HG03521 (cell line): Measurements from ENCODE around the gene CTDSPL.

Experiments
- ATAC-seq: cut with Tn5 transposase; IDR thresholded peaks from one replicate; pipeline ENCODE4 v1.9.1; 2021; ENCODE audit warnings: mild to moderate bottlenecking, moderate library complexity; ENCODE audit not compliant: unreplicated experiment

The CTDSPL gene

DNA sequence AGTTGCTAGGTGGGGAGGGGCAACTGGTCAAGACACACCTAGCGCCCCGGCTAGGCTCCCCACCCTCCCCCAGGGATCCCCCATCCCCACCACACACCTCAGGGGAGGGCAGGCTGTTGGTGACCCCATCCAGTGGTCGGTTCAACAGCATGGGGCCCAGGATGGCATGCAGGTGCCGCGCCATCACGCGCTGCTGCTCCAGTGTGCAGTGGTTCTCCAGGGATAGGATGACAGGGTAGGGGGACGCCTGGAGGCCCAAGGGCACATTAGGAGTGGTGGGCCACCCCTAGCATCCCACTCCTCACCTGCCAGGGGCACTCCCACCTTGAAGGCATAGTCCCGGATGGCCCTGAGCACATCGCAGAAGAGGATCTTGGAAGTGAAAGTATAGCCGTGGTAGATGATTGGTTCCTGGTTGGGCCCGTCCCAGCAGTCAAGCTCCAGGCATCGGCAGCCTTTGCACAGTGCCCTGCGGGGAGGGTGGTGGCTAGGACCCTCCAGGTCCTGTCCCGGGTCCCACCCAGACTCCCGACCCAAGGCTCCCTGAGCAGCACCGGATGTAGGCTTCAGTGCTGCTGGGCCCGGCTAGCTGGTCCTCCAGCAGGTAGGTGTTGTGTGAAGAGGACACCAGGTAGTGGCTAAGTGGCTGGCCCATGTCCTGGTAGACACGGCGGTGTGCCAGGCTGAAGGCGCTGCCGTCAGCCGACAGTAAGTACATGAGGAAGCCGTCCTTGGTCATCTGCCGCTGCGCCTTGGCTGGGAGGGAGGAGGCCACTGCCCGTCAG is 148.3 kb downstream of the CTDSPL start:
- no peak for ATAC-seq

DNA sequence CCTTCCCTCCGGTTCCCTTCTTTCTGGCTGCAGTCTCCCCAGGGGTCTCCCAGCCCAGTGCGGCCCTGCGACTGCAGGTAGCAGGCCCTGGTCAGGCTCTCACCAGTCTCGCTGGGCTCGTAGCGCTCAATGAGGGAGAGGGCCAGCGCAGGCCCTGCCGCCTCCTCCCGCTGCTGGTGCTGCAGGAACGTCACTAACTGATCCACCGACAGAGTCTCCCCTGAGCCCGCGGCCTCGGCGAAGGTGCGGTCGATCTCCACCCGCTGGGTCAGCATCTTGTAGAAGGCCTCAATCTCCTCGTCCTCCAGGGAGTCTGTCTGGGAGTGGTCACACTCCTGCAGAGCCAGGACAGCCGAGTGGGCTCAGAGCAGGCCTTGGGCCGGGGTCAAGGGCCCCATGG is 149.4 kb downstream of the CTDSPL start:
- no peak for ATAC-seq

DNA sequence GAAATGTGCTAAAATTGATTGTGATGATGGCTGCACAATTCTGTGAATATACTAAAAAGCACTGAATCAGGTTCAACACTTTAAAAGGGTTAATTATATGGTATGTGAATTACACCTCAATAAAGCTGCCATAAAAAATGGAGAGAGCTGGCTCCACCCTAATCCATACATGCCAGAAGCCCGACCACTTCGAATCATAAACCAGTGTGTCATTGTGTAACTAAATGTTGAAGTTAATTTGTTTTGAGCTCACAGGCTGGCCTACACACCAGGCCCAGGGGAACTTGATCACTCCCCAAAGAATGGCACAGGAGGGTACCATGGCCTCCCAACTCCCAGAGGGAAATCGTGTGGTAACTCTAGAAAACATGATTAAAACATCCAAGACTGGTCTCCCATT is 153.8 kb downstream of the CTDSPL start:
- no peak for ATAC-seq

DNA sequence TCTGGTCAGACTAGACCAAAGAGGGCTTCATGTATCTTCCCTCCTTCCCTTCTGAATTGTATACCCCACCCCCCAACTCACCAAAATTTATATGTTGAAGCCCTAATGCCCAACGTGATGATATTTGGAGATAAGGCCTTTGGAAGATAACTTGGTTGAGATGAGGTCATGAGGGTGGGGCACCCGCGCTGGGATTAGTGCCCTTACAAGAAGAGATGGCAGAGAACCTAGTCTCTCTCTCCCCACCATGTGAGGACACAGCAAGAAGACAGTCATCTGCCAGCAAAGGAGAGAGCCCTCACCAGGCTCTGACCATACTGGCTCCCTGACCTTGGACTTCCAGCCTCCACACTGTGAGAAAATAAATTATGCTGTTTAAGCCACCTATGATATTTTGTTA is 154.3 kb downstream of the CTDSPL start:
- no peak for ATAC-seq

DNA sequence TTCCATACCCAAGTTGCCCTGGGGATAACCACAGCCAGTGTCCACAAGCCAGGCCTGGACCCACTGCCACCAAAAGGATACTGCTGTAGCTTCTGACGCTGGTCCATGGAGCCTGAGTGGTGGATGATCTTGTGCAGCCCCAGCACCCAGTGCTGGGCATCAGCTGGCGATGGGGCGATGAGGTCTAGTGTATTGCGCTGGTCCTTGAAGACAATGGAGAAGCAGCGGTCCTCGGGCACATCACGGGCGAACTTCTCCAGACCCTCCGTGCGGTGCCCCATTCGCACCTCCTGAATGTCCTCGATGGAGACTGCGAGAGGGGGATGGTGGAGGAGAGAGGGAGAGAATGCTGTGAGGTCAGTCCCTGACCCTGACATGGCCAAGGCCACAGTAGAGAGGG is 154.7 kb downstream of the CTDSPL start:
- no peak for ATAC-seq

DNA sequence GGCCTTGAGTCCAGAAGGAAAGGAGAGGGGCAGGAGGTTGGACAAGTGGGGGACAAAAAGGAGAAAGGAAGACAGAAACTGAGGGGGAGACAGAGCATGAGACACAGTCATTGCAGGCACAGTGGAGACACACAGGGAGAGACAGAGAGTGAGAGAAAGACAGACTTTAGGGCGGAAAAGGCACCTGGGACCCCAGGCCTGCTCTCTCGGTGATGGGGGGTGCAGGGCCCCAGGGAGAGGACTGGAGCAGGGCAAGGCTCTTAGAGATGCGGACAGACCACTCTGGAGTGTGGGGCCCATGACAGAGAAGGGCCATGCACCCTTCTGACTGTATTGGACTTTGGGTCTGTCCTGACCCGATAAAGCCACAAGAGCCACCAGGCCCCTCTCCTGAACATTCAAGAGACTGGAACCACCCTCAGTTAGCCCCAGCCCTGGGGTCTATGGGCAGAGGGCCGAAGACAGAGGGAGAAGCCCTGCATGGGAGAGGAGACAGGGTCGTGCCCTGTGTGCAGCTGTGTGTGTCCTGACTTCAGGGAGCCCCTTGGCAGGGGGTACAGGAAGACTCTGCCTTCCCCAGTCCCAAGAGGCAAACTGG is 155.3 kb downstream of the CTDSPL start:
- no peak for ATAC-seq

DNA sequence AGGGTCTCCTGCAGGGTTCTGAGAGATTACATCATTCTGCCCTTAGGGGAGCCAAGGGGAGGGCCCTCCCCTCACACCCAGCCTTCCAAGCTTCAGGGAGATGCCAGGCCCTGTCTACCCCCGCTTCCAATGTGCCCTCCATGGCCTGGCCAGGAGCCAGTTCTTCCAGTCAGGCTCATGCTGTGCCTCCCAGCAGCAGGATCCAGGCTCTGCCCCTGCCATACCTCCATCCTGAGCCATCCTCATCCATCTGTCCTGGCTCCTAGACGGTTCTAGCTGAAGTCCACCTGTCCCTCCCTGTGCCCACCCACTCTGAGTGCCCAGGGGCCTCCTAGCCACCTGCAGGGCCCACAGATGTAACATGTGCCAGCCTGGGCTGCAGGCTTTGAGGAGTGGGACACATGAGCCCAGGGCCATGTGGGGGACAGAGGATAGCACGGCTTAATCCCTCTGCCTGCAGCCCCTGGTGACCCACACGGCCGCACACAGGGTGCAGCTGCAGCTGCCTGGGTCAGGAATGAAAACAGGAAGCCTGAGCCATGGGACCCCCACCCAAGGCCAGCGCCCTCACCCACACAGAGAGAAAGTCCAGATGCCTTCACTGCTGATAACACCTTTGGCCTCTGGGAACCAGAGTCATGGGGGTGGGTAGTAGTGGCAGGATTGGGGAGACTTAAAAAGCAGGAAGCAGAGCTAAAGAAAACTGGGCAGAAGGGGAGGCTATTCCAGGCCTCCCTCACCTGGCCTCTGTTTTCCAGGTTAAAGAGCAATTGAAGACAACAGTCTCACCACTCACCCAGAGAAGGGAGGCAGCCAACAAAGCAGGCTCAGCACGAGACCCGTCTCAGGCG is 156.0 kb downstream of the CTDSPL start:
- ATAC-seq: no peak

DNA sequence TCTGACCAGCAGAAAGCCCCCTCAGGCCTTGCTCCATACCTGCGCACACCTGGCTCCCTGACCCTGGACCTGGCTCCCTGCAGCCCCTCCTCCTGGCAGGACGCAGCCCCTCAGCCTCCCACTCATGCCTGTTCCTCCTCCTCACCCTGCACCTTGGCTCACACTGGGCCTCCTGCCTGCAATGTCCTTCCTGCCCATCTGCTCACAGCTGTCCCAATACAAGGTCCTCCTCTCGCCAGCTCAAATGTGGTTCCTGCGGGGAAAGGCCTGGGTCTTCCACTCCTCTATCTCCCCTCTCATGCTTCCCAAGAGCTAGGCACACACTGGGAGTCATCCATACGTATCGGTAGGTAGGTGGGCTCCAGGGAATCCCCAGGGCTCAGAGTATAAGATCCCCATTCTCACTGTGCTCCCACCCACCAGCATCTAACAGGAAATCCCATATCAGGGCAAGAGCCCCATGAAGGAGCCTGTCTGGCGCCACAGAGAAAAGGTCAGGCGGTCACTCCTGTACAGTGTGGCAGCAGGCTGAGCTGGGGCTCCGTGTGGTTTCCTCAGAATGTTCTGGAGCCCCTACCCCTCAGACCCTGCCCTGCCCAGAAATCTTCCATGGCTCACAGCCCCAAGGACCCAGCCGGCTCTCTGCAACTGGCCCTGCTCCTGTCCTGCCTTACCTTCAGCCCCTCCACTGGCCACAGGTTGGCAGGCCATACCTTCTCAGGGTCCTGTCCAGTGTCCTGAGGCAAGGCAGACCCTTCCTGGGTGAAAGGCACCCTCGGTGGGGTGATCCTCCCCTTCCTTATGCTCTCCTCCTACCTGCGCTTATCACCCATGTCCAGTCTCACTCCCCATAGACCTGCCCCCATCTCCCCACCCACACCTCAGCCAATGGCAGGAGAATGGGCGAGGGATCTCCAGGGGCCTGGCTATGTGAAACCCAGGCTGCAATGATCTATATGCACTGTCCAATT is 156.9 kb downstream of the CTDSPL start:
- ATAC-seq: no peak

DNA sequence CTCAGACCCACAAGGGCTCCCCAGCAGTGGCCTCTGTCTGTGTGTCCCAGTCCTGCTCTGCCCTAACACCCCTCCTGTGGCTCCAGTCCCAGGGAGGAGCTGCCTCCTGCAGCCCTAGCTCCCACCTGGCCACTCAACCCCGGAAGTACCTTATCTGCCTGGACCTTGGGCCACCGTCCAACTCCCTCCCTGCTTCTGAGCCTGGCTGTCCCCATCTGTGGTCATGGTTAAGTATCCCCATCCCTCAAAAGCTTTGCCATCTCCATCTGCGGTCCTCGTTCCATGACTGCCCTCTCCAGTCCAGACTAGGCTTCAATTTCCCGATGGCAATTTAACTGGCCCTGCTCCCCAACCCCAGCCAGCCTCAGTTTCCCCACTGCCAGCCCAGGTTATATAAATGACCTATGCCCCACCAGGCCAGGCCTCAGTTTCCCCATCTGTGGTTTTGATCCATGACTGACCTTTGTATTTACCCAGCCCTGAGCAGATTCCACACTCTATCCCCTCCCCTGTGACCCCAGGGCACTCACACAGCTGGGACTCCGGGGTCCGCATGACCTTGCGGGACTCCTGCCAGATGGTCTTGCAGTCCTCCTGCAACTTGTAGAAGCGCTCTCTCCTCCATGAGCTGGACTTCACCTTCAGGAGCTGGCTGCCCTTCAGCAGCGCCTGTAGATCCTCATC is 158.1 kb downstream of the CTDSPL start:
- no peak for ATAC-seq

DNA sequence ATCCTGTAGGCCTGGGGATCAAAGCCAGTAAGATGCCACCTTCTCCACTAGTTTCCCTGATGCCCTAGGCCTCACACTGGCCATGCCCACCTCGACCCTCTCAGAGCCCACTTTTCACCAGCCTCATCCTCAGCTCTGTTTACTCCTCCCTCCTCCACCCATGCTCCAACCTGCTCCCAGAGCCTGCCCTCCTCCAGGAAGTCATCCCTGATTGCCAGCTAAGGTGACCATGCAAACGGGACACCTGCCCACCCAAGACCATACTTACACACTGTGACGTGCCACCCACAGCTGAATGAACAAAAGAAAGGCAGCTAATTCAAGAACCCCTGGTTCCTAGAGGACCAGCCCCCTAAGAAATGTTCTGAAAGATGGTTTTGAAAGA is 158.7 kb downstream of the CTDSPL start:
- ATAC-seq: no peak

DNA sequence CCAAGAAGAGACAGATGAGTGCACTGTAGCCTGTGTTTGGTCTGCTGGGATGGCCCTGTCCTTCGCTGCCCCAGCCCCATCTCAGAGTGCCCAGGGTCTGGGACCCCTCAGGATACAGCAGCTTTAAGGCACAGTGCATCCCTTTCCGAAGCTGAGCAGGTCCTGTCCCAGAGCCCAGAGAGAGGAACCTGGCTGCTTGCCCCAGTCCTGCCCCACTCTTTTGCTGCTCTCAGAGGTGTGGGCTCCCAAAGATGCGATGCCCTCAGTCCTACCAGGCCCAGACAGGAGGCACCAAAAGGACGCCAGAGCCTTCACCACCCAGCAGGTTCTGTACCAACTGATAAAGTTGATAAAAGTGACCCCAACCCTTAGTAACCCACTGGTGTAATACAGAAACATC is 159.5 kb downstream of the CTDSPL start:
- no peak for ATAC-seq

DNA sequence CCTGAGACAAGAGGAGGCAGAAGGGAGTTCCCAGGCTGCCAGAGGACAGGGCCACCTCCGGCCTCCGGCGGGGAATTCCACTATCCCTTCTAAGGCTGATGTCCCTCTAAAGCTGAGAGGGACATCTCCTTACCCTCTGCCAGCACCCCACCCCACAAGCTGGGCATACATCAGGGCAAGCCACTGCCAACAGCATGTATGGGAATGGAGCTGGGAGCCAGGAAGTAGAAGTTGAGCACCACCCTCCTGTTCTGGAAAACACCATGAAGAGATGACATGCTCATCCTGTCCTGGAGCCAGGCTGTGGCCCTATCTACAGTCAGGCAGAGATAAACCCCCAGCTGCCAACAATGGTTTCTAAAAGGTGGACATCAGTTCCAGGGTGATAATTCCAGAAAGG is 160.6 kb downstream of the CTDSPL start:
- no peak for ATAC-seq

DNA sequence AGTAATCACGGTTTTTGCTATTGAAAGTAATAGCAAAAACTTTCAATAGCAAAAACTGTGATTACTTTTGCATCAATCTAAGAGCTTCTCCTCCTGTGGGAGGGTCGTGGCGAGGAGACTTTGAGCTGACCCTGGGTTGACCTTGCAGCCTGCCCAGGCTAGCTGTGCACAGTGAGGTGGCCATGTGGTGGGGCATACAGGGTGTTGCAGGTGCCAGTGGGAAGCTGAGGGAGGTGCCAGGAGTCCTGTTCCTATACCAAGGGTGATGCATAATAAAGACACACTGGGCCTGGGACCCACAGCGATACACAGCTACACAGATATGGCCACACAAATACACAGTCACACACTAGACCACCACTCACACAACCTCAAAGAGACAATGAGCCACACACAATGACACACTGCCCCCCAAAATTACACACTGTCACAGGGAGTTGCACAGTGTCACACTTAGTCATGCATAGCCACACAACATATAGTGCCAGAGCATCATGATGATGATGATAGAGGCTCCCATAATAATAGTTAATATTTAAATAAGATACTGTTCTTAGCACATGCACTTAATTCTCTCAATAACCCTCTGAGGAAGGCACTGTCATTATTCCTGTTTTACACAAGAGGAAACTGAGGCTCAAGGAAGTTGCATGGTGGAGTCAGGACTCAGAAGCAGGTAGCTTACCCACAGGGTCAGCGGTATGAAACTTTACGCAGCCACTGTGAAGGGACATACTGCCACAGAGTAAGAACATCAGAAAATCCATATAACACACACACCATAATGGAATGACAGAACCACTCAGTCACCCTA is 161.4 kb downstream of the CTDSPL start:
- ATAC-seq: no peak

DNA sequence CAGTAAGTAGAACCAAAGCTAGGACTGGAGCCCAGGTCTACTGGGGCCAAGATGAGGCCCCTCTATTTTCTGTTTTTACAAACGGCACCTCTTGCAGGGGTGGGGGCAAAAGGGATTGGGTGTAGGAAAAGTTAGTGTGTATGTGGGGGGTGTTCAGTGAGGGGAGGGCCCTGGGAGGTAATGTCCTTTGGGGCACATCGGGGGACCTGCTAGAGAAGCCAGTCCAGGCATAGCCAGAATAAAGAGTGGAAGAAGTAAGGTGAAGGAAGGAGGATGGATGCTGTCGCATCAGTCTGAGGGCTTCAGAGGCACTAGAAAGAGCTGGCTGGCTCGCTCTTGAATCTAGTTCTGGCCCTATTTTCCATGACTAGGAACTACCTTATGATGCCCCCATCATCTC is 165.2 kb downstream of the CTDSPL start:
- ATAC-seq: no peak

DNA sequence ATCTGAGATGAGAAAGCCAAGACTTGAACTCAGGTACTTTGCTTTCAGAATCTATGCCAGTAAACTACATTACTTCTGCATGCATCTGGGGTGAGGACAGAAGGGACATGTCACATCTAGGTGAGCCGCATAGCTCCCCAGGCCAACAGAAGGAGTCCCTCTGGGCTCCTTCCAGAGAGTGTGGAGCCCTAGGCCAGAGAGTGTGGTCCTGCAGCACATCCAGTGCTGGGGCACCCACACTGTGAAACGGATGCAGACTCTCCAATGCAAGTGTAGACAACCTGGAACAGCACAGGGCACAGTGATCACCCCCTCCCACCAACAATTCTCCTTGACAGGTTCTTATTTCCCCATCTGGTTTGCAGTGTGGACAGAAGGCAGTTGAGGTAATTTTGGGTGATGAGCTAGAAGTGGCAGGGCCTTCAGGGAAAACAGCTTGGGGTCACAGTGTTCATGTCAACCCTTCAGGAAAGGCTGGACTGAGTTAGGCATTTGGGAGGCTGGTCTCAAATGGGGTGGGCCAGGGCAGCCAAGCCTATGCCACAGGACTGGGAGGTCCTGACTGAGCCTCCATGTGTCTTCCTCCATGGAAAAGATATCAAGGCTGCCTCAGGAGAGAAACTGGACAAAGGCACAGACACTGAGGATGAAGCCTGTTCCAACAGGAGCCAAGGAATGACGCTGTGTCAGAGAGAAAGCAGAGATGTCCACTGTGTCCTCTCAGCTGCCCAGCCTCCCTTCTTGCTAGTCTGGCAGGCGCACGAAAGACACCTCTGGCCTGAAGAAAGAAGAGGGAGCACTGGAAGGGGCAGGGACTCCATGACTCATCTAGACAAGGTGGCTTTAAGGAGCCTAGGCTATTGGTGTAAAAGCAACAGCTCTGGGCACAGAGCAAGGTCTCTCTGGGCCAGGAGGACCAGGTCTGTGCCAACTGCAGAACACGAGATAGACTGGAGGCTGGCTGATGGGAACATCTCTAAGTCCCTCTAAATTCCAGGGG is 166.1 kb downstream of the CTDSPL start:
- no peak for ATAC-seq

DNA sequence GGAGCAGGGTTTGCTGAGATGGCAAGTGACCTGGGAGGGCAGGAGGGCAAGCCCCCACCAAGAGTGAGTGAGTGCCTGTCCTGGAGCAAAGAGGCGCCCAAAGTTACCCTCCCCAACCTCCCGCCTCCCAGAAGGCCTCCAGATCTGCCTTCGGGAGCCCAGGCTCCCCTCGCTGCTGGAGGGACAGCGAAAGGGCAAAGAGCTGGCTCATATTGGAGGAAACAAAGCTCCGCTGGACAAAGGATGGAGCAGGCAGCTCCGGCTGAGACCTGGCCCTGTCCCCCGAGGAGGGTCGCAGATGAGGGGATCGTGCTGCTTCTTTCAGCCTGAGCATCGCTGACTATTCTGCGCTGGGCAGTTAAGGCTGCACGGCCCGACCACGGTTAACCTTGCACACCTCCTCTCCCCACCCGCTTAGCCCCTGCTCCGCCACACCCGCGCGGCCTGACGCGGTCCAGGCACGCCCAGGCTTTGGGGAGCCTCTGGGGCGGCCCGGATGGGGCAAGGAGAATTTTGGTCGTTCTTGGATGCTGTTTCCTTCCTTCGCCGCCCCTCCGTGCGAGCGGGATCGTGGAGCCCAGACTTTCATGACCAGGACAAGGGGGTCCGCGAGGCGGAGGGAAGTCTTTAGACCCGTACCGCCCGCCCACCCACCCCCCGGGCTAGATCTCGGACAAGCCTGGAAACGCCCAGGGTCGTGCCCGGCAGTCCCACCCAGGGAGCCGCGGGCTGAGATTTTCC is 167.1 kb downstream of the CTDSPL start:
- no peak for ATAC-seq

DNA sequence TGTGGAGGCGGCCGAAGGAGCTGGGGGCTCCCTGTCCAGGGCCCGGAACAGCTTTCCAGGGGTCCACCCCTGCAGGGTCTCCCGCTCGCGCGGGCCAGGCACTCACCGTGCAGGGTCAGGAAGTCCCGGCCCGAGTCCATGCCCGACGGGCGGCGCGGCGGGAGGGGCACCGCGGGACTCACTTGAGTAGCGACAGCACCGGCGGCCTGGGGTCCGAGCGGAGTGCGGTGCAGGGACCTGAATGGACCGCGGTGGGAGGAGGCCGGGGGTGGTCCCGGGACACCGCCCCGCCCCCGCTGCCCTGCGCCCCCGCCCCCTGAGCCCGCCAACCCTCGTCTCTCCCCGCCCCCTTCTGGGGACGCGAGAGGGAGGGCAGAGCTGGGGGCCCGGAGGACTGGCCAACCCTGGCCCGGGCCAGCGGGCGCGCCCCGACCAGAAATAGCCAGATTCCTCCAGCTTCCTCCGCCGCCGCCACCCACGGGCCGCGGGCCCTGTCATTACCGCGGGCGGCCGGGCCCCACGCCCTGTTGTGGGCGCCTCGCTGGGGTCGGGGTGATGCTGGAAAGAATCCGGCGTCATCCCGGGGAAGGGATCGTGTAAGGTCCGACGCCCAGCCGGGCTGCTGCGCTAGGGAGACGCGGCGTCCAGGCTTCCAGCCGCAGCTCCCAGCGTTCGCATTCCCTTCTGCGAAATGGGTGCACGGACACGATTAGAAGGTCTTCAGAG is 167.9 kb downstream of the CTDSPL start, which contains the start of gene PLCD1:
Gene PLCD1 (minus strand): TSS at position 243 of the 726 bp plus-strand sequence. CDS start 103 bp downstream, at position 140.
- ATAC-seq: no peak
